Uterus (tissue), 4 donors: ENCODE data around the gene INA. TPM values are rescaled to one million over a fixed set of nuclear protein-coding genes. Genes with fewer than 3 reads are reported as not detected.

ENCODE experiments used
- DNase-seq, 2 donors: peaks; one replicate each; pipeline ENCODE4 v3.0.0-alpha.2; 2019 to 2020
- H3K27ac ChIP-seq, 2 donors: fragments of 200-600 bp; sonication (generic); 1 replicate in 1 of 2; 2 replicates in 1 of 2; pipeline ENCODE4 v1.5.1; 2016 to 2018
- H3K27me3 ChIP-seq, 2 donors: fragments of 200-600 bp; sonication (generic); one replicate each; pipeline ENCODE4 v1.5.1; 2018 to 2019; ENCODE audit warnings: control low read depth in 1 of 2
- H3K36me3 ChIP-seq, 2 donors: fragments of 200-600 bp; sonication (generic); one replicate each; pipeline ENCODE4 v1.5.1; 2019; ENCODE audit warnings: control low read depth in 1 of 2
- H3K4me1 ChIP-seq, 2 donors: fragments of 200-600 bp; sonication (generic); one replicate each; pipeline ENCODE4 v1.5.1; 2018 to 2019; ENCODE audit warnings: control low read depth in 1 of 2
- H3K4me3 ChIP-seq, 2 donors: fragments of 200-600 bp; sonication (generic); 1 replicate in 1 of 2; 2 replicates in 1 of 2; pipeline ENCODE4 v1.5.1; 2018 to 2019; ENCODE audit warnings: mild to moderate bottlenecking in 1 of 2
- H3K9me3 ChIP-seq, 2 donors: fragments of 200-600 bp; sonication (generic); one replicate each; pipeline ENCODE4 v1.5.1; 2019; ENCODE audit warnings: control low read depth in 1 of 2
- CTCF ChIP-seq, 4 experiments: fragments of 200-600 bp in 2 of 4; fragments of 450-650 bp in 2 of 4; sonication (generic) in 2 of 4; IDR thresholded peaks; one replicate each; pipeline ENCODE4 v1.5.1; 2016 to 2019; ENCODE audit warnings: antibody characterized with exemption in 4 of 4, mild to moderate bottlenecking in 2 of 4, moderate library complexity in 1 of 4
- POLR2A ChIP-seq, 2 donors: fragments of 450-650 bp; IDR thresholded peaks; one replicate each; pipeline ENCODE4 v1.6.1; 2016; ENCODE audit warnings: antibody characterized with exemption in 2 of 2, mild to moderate bottlenecking in 1 of 2, moderate library complexity in 1 of 2
- intact Hi-C: fragments of 100-400 bp; cut with DNase I; formaldehyde crosslinking; loops from one replicate; pipeline ENCODE4 v1.15.1; 2023; ENCODE audit warnings: low total_unique reads
- total RNA-seq, 4 donors: library from RNA; depleted of rRNA in 3 of 4; stranded (reverse); fragments of >200 nt in 3 of 4; gene quantifications; one replicate each; pipeline versions ENCODE4 v1.1.0 to v1.2.4, GENCODE V29; 2014 to 2023
- donor health status: DM: yes; HTN: yes; CAD: no.

The INA gene
- total RNA-seq, 4 donors from 2014 or later = 0.55 TPM; not detected in 3

- no peak for DNase-seq
- Histone ChIP-seq H3K9me3 (no peaks in the 10 kb centered on the region), H3K27me3 (peaks cover 14 to 28% of the 10 kb centered on the region in 2 donors), H3K4me3 (no peak overlapping the region), H3K27ac (no peak overlapping the region), H3K4me1 (no peaks in the 10 kb centered on the region), H3K36me3 (no peaks in the 10 kb centered on the region)
- TF ChIP-seq POLR2A (IDR thresholded peaks at IDR 0.05) (no peak), CTCF (IDR thresholded peaks at IDR 0.05) (no peak)
- intact Hi-C loops = no loop called here
Observed at GRCh38 chr10:103280031-103280430, 3.1 kb downstream of the INA start.

GRCh38 chr10:103280506-103280905 is 3.6 kb downstream of the INA start:
- Histone ChIP-seq H3K4me1 (no peaks in the 10 kb centered on the region), H3K36me3 (no peaks in the 10 kb centered on the region), H3K27ac (no peak overlapping the region), H3K4me3 (no peak overlapping the region), H3K9me3 (no peaks in the 10 kb centered on the region), H3K27me3 (peaks cover 14 to 28% of the 10 kb centered on the region in 2 donors)
- TF ChIP-seq POLR2A (IDR thresholded peaks at IDR 0.05) (no peak), CTCF (IDR thresholded peaks at IDR 0.05) (no peak)
- intact Hi-C loops = no loop called here
- DNase-seq = no peak

- intact Hi-C loops = no loop called here
- no peaks in the 10 kb centered on the region for H3K9me3 ChIP-seq
- no peak for DNase-seq
- TF ChIP-seq POLR2A (IDR thresholded peaks at IDR 0.05) (no peak), CTCF (IDR thresholded peaks at IDR 0.05) (no peak)
- no peak overlapping the region for H3K4me3 ChIP-seq
- peaks cover 14 to 28% of the 10 kb centered on the region in 2 donors for H3K27me3 ChIP-seq
- H3K36me3 ChIP-seq = no peaks in the 10 kb centered on the region
- H3K4me1 ChIP-seq = no peaks in the 10 kb centered on the region
- no peak overlapping the region for H3K27ac ChIP-seq
Observed at GRCh38 chr10:103281753-103282152, 4.8 kb downstream of the INA start.

GRCh38 chr10:103282961-103283360 is 6.0 kb downstream of the INA start:
- Histone ChIP-seq H3K4me1 (no peaks in the 10 kb centered on the region), H3K27ac (no peak overlapping the region), H3K9me3 (no peaks in the 10 kb centered on the region), H3K36me3 (no peaks in the 10 kb centered on the region), H3K27me3 (peaks cover 2 to 25% of the 10 kb centered on the region in 2 donors), H3K4me3 (no peak overlapping the region)
- no peak for TF ChIP-seq CTCF (IDR thresholded peaks at IDR 0.05)
- TF ChIP-seq POLR2A (IDR thresholded peaks at IDR 0.05) = no peak
- intact Hi-C loops = no loop called here
- DNase-seq = no peak

- intact Hi-C loops = no loop called here
- no peak for DNase-seq
- TF ChIP-seq POLR2A (IDR thresholded peaks at IDR 0.05) (no peak), CTCF (IDR thresholded peaks at IDR 0.05) (no peak)
- Histone ChIP-seq H3K9me3 (no peaks in the 10 kb centered on the region), H3K4me1 (no peaks in the 10 kb centered on the region), H3K27me3 (peaks cover 0 to 17% of the 10 kb centered on the region in 2 donors), H3K4me3 (no peak overlapping the region), H3K27ac (no peak overlapping the region), H3K36me3 (no peaks in the 10 kb centered on the region)
Observed at GRCh38 chr10:103284170-103284569, 7.2 kb downstream of the INA start.
